Measurements from ENCODE around the gene ITGB1BP1.

- TF ChIP-seq CTCF (IDR thresholded peaks at IDR 0.05) (no peak), POLR2A (IDR thresholded peaks at IDR 0.05) (no peak)
These were observed 49.9 kb downstream of the ITGB1BP1 start for GRCh38 chr2:9373476-9373875.
